ENCODE results near the gene TAX1BP1. TPM values are rescaled to one million over a fixed set of nuclear protein-coding genes. Genes with fewer than 3 reads are reported as not detected.

Gene TAX1BP1
- total RNA-seq, 1 donor from 2014 or later: 64.7 TPM

DNA sequence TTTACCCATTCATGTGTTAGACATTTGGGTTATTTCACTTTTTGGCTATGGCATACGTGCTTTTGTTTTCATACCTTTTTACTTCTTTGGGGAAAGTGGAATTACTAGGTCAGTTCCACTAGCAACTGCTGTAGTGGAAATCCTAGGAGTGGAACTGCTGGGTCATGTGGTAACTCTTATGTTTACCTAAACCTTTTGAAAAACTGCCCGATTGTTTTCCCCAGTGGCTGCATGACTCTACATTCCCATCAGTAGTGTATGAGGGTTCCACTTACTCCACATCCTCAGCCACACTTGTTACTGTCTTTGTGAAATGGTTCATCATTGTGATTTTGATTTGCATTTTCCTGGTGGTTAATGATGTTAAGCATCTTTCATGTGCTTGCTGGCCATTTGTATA, 82.3 kb downstream of the TAX1BP1 start:
- Mint-ChIP-seq H3K9me3 (no peaks in the 10 kb centered on the region), H3K27me3 (no peaks in the 10 kb centered on the region), H3K36me3 (ENCODE audit: low read depth) (peaks cover 50% of the 10 kb centered on the region), H3K4me1 (no peaks in the 10 kb centered on the region), H3K4me3 (no peak overlapping the region), H3K27ac (no peak overlapping the region)
- no peak for ATAC-seq (ENCODE audit: low read depth)
- CTCF ChIA-PET: no interaction called here
- POLR2A ChIA-PET: no interaction called here
- TF ChIP-seq, protein P1, sequence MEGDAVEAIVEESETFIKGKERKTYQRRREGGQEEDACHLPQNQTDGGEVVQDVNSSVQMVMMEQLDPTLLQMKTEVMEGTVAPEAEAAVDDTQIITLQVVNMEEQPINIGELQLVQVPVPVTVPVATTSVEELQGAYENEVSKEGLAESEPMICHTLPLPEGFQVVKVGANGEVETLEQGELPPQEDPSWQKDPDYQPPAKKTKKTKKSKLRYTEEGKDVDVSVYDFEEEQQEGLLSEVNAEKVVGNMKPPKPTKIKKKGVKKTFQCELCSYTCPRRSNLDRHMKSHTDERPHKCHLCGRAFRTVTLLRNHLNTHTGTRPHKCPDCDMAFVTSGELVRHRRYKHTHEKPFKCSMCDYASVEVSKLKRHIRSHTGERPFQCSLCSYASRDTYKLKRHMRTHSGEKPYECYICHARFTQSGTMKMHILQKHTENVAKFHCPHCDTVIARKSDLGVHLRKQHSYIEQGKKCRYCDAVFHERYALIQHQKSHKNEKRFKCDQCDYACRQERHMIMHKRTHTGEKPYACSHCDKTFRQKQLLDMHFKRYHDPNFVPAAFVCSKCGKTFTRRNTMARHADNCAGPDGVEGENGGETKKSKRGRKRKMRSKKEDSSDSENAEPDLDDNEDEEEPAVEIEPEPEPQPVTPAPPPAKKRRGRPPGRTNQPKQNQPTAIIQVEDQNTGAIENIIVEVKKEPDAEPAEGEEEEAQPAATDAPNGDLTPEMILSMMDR (IDR thresholded peaks at IDR 0.05): no peak
- intact Hi-C loops (cut with micrococcal nuclease): no loop called here
- no peak for DNase-seq

GRCh38 chr7:27825891-27826290, 85.9 kb downstream of the TAX1BP1 start:
- Mint-ChIP-seq H3K36me3 (ENCODE audit: low read depth) (peaks cover 57% of the 10 kb centered on the region), H3K4me1 (no peaks in the 10 kb centered on the region), H3K9me3 (no peaks in the 10 kb centered on the region), H3K27me3 (no peaks in the 10 kb centered on the region), H3K4me3 (no peak overlapping the region), H3K27ac (no peak overlapping the region)
- TF ChIP-seq, protein P1 (IDR thresholded peaks at IDR 0.05): no peak
- DNase-seq: no peak
- ChIA-PET POLR2A (no interaction called here), CTCF (interaction anchor here (0.9 to 1.7 kb wide), 2 partner anchors 10 to 94 kb away, joined by 3 to 4 read pairs; no protein-coding TSS in a partner anchor)
- no peak for ATAC-seq (ENCODE audit: low read depth)
- intact Hi-C loops (cut with micrococcal nuclease): no loop called here

DNA sequence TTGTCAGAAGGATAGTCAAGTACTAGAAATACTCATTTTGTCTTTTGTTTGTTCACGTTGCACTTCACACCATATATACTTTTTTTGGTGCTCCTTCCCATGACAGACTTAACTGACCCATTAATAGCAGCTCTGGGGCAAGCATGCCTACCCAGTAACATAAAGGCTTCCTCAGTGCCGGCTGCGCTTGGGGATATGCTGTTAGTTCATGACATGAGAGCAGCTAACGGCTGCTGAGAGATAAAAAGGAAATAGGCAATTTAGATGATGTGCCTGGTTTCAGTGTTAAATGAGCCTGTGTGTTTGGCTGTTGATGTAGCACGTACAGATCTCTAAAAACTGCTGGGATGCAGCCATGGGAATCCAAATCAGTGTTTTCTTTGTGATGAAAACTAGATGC, 86.4 kb downstream of the TAX1BP1 start:
- ChIA-PET CTCF (interaction anchor here (0.9 to 1.7 kb wide), 2 partner anchors 9 to 93 kb away, joined by 3 to 4 read pairs; no protein-coding TSS in a partner anchor), POLR2A (no interaction called here)
- Mint-ChIP-seq H3K27ac (no peak overlapping the region), H3K4me1 (no peaks in the 10 kb centered on the region), H3K27me3 (no peaks in the 10 kb centered on the region), H3K9me3 (no peaks in the 10 kb centered on the region), H3K4me3 (no peak overlapping the region), H3K36me3 (ENCODE audit: low read depth) (peaks cover 57% of the 10 kb centered on the region)
- TF ChIP-seq, protein P1 (IDR thresholded peaks at IDR 0.05): no peak
- ATAC-seq (ENCODE audit: low read depth) (no peak), DNase-seq (no peak)
- intact Hi-C loops (cut with micrococcal nuclease): no loop called here

- Mint-ChIP-seq H3K27me3 (no peaks in the 10 kb centered on the region), H3K9me3 (no peaks in the 10 kb centered on the region), H3K4me3 (no peak overlapping the region), H3K4me1 (no peaks in the 10 kb centered on the region), H3K27ac (no peak overlapping the region), H3K36me3 (ENCODE audit: low read depth) (peaks cover 83% of the 10 kb centered on the region)
- TF ChIP-seq, protein P1 (IDR thresholded peaks at IDR 0.05): no peak
- DNase-seq: no peak
- POLR2A ChIA-PET: no interaction called here
- CTCF ChIA-PET: no interaction called here
- intact Hi-C loops (cut with micrococcal nuclease): loop anchor here (5.0 kb wide), 1 partner anchor 88 kb away; no protein-coding TSS in a partner anchor
- ATAC-seq (ENCODE audit: low read depth): no peak
These were observed 94.4 kb downstream of the TAX1BP1 start for GRCh38 chr7:27834179-27834921.

DNA sequence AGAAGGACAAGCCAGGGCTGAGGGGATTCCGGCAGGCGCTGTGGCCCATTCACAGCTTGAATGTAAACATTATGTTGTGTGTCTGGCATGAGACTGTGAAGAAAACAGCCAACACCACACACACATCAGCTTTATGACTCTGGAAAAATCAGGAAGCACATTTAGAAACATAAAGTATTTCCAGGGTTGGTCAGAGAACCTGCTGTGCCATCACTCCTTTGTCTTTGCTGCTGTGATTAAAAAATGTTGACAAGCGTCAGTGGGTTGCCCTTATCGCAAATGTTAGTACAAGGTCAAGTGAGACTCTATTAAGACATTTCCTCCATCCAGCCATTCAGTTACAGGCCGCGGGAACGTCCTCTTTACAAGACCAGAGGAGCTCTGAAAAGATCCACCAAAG, 95.4 kb downstream of the TAX1BP1 start:
- ATAC-seq (ENCODE audit: low read depth): no peak
- ChIA-PET POLR2A (no interaction called here), CTCF (interaction anchor here (1.3 kb wide), 1 partner anchor 9 kb away, joined by 4 read pairs; no protein-coding TSS in a partner anchor)
- H3K27ac Mint-ChIP-seq: no peak overlapping the region
- no peak for DNase-seq
- no peaks in the 10 kb centered on the region for H3K27me3 Mint-ChIP-seq
- no peaks in the 10 kb centered on the region for H3K4me1 Mint-ChIP-seq
- H3K9me3 Mint-ChIP-seq: no peaks in the 10 kb centered on the region
- H3K4me3 Mint-ChIP-seq: no peak overlapping the region
- TF ChIP-seq, protein P1 (IDR thresholded peaks at IDR 0.05): no peak
- intact Hi-C loops (cut with micrococcal nuclease): no loop called here
- peaks cover 89% of the 10 kb centered on the region for H3K36me3 Mint-ChIP-seq (ENCODE audit: low read depth)
